LNCaP clone FGC (cell line): Measurements from ENCODE around the gene SMIM20.

Experiments used
- DNase-seq: peaks from one replicate; pipeline ENCODE4 v3.0.0-alpha.2; 2011; ENCODE audit warnings: low read depth
- H3K4me3 ChIP-seq: 2 replicates; pipeline ENCODE4 v1.5.1; 2011; ENCODE audit warnings: mild to moderate bottlenecking, low read depth, low read length, control low read depth
- TF ChIP-seq, protein P1 (sequence below): IDR thresholded peaks from 2 replicates; pipeline ENCODE4 v1.5.1; 2012; ENCODE audit warnings: mild to moderate bottlenecking; ENCODE audit not compliant: control insufficient read depth, insufficient read depth; ENCODE audit errors: extremely low read depth

The SMIM20 gene

GRCh38 chr4:25882226-25882625 is 31.8 kb upstream of the SMIM20 start:
- DNase-seq: no peak
- H3K4me3 ChIP-seq: no peak overlapping the region
- TF ChIP-seq, protein P1, sequence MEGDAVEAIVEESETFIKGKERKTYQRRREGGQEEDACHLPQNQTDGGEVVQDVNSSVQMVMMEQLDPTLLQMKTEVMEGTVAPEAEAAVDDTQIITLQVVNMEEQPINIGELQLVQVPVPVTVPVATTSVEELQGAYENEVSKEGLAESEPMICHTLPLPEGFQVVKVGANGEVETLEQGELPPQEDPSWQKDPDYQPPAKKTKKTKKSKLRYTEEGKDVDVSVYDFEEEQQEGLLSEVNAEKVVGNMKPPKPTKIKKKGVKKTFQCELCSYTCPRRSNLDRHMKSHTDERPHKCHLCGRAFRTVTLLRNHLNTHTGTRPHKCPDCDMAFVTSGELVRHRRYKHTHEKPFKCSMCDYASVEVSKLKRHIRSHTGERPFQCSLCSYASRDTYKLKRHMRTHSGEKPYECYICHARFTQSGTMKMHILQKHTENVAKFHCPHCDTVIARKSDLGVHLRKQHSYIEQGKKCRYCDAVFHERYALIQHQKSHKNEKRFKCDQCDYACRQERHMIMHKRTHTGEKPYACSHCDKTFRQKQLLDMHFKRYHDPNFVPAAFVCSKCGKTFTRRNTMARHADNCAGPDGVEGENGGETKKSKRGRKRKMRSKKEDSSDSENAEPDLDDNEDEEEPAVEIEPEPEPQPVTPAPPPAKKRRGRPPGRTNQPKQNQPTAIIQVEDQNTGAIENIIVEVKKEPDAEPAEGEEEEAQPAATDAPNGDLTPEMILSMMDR: no peak

DNA sequence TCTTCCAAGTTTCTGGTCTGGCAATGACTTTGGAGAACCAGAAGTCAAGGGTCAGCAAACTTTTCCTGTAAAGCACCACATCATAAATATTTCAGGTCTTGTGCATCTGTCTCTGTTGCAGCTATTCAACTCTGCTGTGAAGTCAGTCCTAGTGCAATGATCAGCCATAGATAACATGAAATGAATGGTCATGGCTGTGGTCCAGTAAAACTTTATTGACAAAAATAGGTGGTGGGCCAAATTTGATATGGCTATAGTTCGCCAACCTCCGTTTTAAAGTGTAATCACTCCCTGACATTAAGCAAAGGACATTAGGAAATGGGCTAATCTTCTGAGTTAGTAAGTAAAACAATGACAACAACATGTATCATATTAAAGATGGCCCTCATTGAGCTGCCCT is 30.5 kb upstream of the SMIM20 start:
- no peak for DNase-seq
- TF ChIP-seq, protein P1: no peak
- no peak overlapping the region for H3K4me3 ChIP-seq

GRCh38 chr4:25884031-25884782 is 29.8 kb upstream of the SMIM20 start:
- no peak overlapping the region for H3K4me3 ChIP-seq
- TF ChIP-seq, protein P1: no peak
- DNase-seq: no peak

- no peak for DNase-seq
- TF ChIP-seq, protein P1: no peak
- no peak overlapping the region for H3K4me3 ChIP-seq
Observed at GRCh38 chr4:25888781-25889180, 25.2 kb upstream of the SMIM20 start.

DNA sequence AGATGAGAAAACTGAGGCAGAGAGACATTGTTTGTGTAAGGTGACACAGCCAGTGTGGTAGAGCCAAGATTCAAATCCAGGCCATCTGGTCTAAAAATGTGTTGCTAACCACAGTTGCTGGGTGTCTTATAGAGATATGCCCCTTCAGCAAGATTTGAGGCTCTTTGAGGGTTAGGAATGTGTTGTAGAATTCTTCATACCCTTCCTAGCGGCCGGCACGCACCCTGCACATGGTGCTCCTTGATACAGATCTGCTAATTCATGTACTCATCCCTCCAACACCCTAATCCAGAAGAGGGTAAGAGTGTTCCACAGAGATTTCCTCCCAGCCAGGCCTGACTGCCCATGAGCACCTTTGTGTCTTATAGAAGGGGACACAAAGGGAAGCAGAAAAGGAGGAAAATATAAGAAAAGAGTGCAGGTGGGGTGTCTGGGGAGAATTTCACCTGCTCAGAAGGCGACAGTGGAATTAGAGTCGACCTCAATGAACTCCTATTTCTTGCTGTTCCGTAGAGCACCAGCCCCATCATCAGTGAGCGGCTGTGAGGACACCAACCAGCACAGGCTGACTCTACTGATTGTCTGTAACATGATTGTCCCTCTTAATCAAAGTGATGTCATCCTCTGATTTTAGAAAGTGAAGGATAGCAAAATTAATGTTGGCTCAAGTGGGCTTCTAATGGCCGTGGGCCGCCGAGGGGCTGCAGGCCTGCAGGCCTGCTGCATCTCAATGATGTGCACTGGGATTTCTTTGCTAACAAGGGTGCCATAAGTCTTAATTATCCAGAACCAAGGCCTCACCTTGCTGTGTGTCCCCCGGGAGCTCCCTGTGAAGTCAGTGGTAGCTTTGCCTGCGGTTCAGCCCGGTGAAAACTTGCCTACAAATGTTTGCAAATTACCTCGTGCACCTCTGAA is 24.2 kb upstream of the SMIM20 start:
- no peak overlapping the region for H3K4me3 ChIP-seq
- TF ChIP-seq, protein P1: no peak
- no peak for DNase-seq

- TF ChIP-seq, protein P1: no peak
- H3K4me3 ChIP-seq: no peak overlapping the region
- no peak for DNase-seq
Observed at GRCh38 chr4:25890571-25891485, 23.2 kb upstream of the SMIM20 start.
